H9 (cell line): ENCODE results near the gene PRKCA. TPM values are rescaled to one million over a fixed set of nuclear protein-coding genes. Genes with fewer than 3 reads are reported as not detected.

Source experiments
- DNase-seq: peaks from one replicate; pipeline ENCODE4 v3.0.0-alpha.2; 2017
- H2AFZ ChIP-seq: one replicate; pipeline ENCODE4 v1.6.1; 2013; ENCODE audit warnings: mild to moderate bottlenecking, low read length, control low read depth, moderate library complexity
- H2AK5ac ChIP-seq: 2 replicates; pipeline ENCODE4 v1.6.1; 2013; ENCODE audit warnings: low read length, control low read depth, mixed read lengths; ENCODE audit not compliant: insufficient read length
- H2BK120ac ChIP-seq: one replicate; pipeline ENCODE4 v1.6.1; 2013; ENCODE audit warnings: low read depth, mild to moderate bottlenecking, low read length, control low read depth, inconsistent platforms; ENCODE audit not compliant: poor library complexity, severe bottlenecking
- H2BK12ac ChIP-seq: 2 replicates; pipeline ENCODE4 v1.6.1; 2013; ENCODE audit warnings: low read length, control low read depth, mixed read lengths, low read depth; ENCODE audit not compliant: insufficient read length
- H2BK15ac ChIP-seq: 2 replicates; pipeline ENCODE4 v1.6.1; 2013; ENCODE audit warnings: low read depth, low read length, control low read depth
- H2BK20ac ChIP-seq: one replicate; pipeline ENCODE4 v1.6.1; 2013; ENCODE audit warnings: low read depth, mild to moderate bottlenecking, low read length, control low read depth, inconsistent platforms; ENCODE audit not compliant: poor library complexity, severe bottlenecking
- H2BK5ac ChIP-seq: 2 replicates; pipeline ENCODE4 v1.6.1; 2013; ENCODE audit warnings: low read length, control low read depth, mixed read lengths; ENCODE audit not compliant: insufficient read length
- H3K14ac ChIP-seq: 2 replicates; pipeline ENCODE4 v1.6.1; 2013; ENCODE audit warnings: low read length, control low read depth; ENCODE audit not compliant: insufficient read depth
- H3K18ac ChIP-seq: 2 replicates; pipeline ENCODE4 v1.6.1; 2013; ENCODE audit warnings: low read depth, mild to moderate bottlenecking, mixed read lengths, low read length, control low read depth; ENCODE audit not compliant: insufficient read length
- H3K23ac ChIP-seq: 2 replicates; pipeline ENCODE4 v1.6.1; 2013; ENCODE audit warnings: low read length, control low read depth, mixed read lengths, low read depth; ENCODE audit not compliant: insufficient read length
- H3K23me2 ChIP-seq: 2 replicates; pipeline ENCODE4 v1.6.1; 2013; ENCODE audit warnings: low read depth, mild to moderate bottlenecking, mixed read lengths, low read length, control low read depth; ENCODE audit not compliant: insufficient read length, poor library complexity, severe bottlenecking
- H3K27ac ChIP-seq: 2 replicates; pipeline ENCODE4 v1.5.1; 2013; ENCODE audit warnings: low read length, control low read depth, mixed read lengths, low read depth; ENCODE audit not compliant: insufficient read length
- H3K27me3 ChIP-seq: 2 replicates; pipeline ENCODE4 v1.6.1; 2013; ENCODE audit warnings: low read length, control low read depth, inconsistent platforms; ENCODE audit not compliant: insufficient read depth
- H3K4ac ChIP-seq: 2 replicates; pipeline ENCODE4 v1.6.1; 2013; ENCODE audit warnings: low read depth, mild to moderate bottlenecking, control low read depth, inconsistent platforms, low read length, moderate library complexity
- H3K4me1 ChIP-seq: 2 replicates; pipeline ENCODE4 v1.6.1; 2013; ENCODE audit warnings: low read length, control low read depth, inconsistent platforms; ENCODE audit not compliant: insufficient read depth
- H3K4me2 ChIP-seq: 2 replicates; pipeline ENCODE4 v1.6.1; 2013; ENCODE audit warnings: low read length, control low read depth, mixed read lengths; ENCODE audit not compliant: insufficient read length, insufficient read depth
- H3K56ac ChIP-seq: 2 replicates; pipeline ENCODE4 v1.6.1; 2013; ENCODE audit warnings: low read depth, mild to moderate bottlenecking, mixed read lengths, low read length, control low read depth; ENCODE audit not compliant: insufficient read length
- H3K79me1 ChIP-seq: 2 replicates; pipeline ENCODE4 v1.6.1; 2013; ENCODE audit warnings: low read depth, mild to moderate bottlenecking, moderate library complexity, low read length, control low read depth, inconsistent platforms; ENCODE audit not compliant: insufficient read depth, poor library complexity, severe bottlenecking
- H3K79me2 ChIP-seq: 2 replicates; pipeline ENCODE4 v1.6.1; 2013; ENCODE audit warnings: low read length, control low read depth, inconsistent platforms; ENCODE audit not compliant: insufficient read depth
- H3K9ac ChIP-seq: 2 replicates; pipeline ENCODE4 v1.6.1; 2013; ENCODE audit warnings: low read length, control low read depth, mixed read lengths; ENCODE audit not compliant: insufficient read length; ENCODE audit errors: extremely low read depth
- H3K9me3 ChIP-seq: one replicate; pipeline ENCODE4 v1.6.1; 2013; ENCODE audit warnings: low read depth, low read length, inconsistent platforms; ENCODE audit not compliant: control insufficient read depth
- H3T11ph ChIP-seq: one replicate; pipeline ENCODE4 v1.6.1; 2013; ENCODE audit warnings: mild to moderate bottlenecking, low read length, control low read depth, inconsistent platforms
- H4K20me1 ChIP-seq: one replicate; pipeline ENCODE4 v1.6.1; 2013; ENCODE audit not compliant: control insufficient read depth, insufficient read length, insufficient read depth
- H4K5ac ChIP-seq: 2 replicates; pipeline ENCODE4 v1.6.1; 2013; ENCODE audit warnings: low read depth, mild to moderate bottlenecking, mixed read lengths, low read length, control low read depth; ENCODE audit not compliant: insufficient read length
- H4K8ac ChIP-seq: replicated peaks from 2 replicates; pipeline ENCODE4 v1.6.1; 2013; ENCODE audit warnings: low read length, control low read depth, mixed read lengths, low read depth; ENCODE audit not compliant: insufficient read length
- H4K91ac ChIP-seq: 2 replicates; pipeline ENCODE4 v1.6.1; 2013; ENCODE audit warnings: low read depth, mild to moderate bottlenecking, moderate library complexity, mixed read lengths, low read length, control low read depth; ENCODE audit not compliant: insufficient read length
- H3K27ac Mint-ChIP-seq, 3 experiments: 2 replicates in 2 of 3; 3 replicates in 1 of 3; pipeline ENCODE4 v1.8.0; 2020 to 2021; ENCODE audit warnings: mixed read lengths in 3 of 3, mild to moderate bottlenecking in 1 of 3, moderate library complexity in 1 of 3
- H3K27me3 Mint-ChIP-seq: 2 replicates; pipeline ENCODE4 v1.8.0; 2021; ENCODE audit warnings: low read depth, mild to moderate bottlenecking, moderate library complexity, mixed read lengths
- H3K36me3 Mint-ChIP-seq, 3 experiments: 2 replicates in 2 of 3; 3 replicates in 1 of 3; pipeline ENCODE4 v1.8.0; 2020 to 2021; ENCODE audit warnings: low read depth in 3 of 3, mixed read lengths in 3 of 3; ENCODE audit not compliant: insufficient read depth in 1 of 3
- H3K4me1 Mint-ChIP-seq, 2 experiments: 2 replicates each; pipeline ENCODE4 v1.8.0; 2020; ENCODE audit warnings: mixed read lengths in 2 of 2
- H3K4me3 Mint-ChIP-seq, 2 experiments: 2 replicates in 1 of 2; 3 replicates in 1 of 2; pipeline ENCODE4 v1.8.0; 2020 to 2021; ENCODE audit warnings: mild to moderate bottlenecking in 2 of 2, mixed read lengths in 2 of 2, moderate library complexity in 1 of 2
- H3K9me3 Mint-ChIP-seq, 2 experiments: 2 replicates in 1 of 2; 3 replicates in 1 of 2; pipeline ENCODE4 v1.8.0; 2020; ENCODE audit warnings: mild to moderate bottlenecking in 2 of 2, mixed read lengths in 2 of 2, moderate library complexity in 1 of 2
- CTCF ChIP-seq: fragments of 200-600 bp; sonication (generic); conservative IDR thresholded peaks from 3 replicates; pipeline ENCODE4 v1.8.0; 2021; ENCODE audit warnings: antibody characterized with exemption, mild to moderate bottlenecking
- WGBS: extraction: QIAGEN DNeasy Blood & Tissue Kit; methylation state at CpG from one replicate; pipeline ENCODE4 v1.1.7; 2013; ENCODE audit warnings: missing lambda C conversion rate, low lambda C conversion rate, mixed read lengths; ENCODE audit not compliant: insufficient read length; ENCODE audit errors: extremely low coverage; 5-methylcytosine and 5-hydroxymethylcytosine counted together
- total RNA-seq: library from RNA; stranded (reverse); gene quantifications from 2 replicates; pipeline ENCODE4 v1.2.1, GENCODE V29; 2021

Gene PRKCA
- total RNA-seq, 1 experiment from 2014 or later = 10.5 TPM

GRCh38 chr17:66260275-66260674 is 42.1 kb upstream of the PRKCA start:
- Mint-ChIP-seq H3K27me3 (no peaks in the 10 kb centered on the region), H3K36me3 (peaks cover 0 to 1% (median 0%) of the 10 kb centered on the region in 3 experiments; a peak in 1 of 7 replicates), H3K9me3 (peaks cover 5 to 7% of the 10 kb centered on the region in 2 experiments; a peak in 4 of 5 replicates), H3K4me1 (no peaks in the 10 kb centered on the region), H3K4me3 (no peak overlapping the region), H3K27ac (no peak overlapping the region)
- H3K23me2 ChIP-seq = no peaks in the 10 kb centered on the region
- no peak overlapping the region for H2BK20ac ChIP-seq
- no peak overlapping the region for H3K27ac ChIP-seq
- H3K4me2 ChIP-seq = no peak overlapping the region
- no peak overlapping the region for H3K9ac ChIP-seq
- no peak overlapping the region for H3K14ac ChIP-seq
- H3T11ph ChIP-seq = no peak overlapping the region
- no peaks in the 10 kb centered on the region for H3K4me1 ChIP-seq
- no peak overlapping the region for H2BK12ac ChIP-seq
- no peaks in the 10 kb centered on the region for H3K9me3 ChIP-seq
- no peak overlapping the region for H2BK5ac ChIP-seq
- no peak overlapping the region for H2BK15ac ChIP-seq
- WGBS = no CpG with 5 or more reads among the region's 6 CpGs
- H3K79me1 ChIP-seq = no peaks in the 10 kb centered on the region
- no peak overlapping the region for H2BK120ac ChIP-seq
- H4K5ac ChIP-seq = no peak overlapping the region
- no peak overlapping the region for H3K23ac ChIP-seq
- no peak for TF ChIP-seq CTCF
- no peak overlapping the region for H4K91ac ChIP-seq
- H3K56ac ChIP-seq = no peak overlapping the region
- no peak overlapping the region for H2AK5ac ChIP-seq
- H3K4ac ChIP-seq = no peak overlapping the region
- H3K79me2 ChIP-seq = no peaks in the 10 kb centered on the region
- no peaks in the 10 kb centered on the region for H4K20me1 ChIP-seq
- no peak overlapping the region for H2AFZ ChIP-seq
- no peak for DNase-seq
- no peak overlapping the region for H4K8ac ChIP-seq
- no peak overlapping the region for H3K18ac ChIP-seq
- H3K27me3 ChIP-seq = no peaks in the 10 kb centered on the region
